H1 (cell line): Measurements from ENCODE around the gene SSBP3.

Experiments used
- ASH2L ChIP-seq: fragments of 200-600, 300-600 bp; sonication (generic); IDR thresholded peaks from one replicate; pipeline ENCODE4 v1.7.1; 2017; ENCODE audit warnings: low read length
- CREB1 ChIP-seq: IDR thresholded peaks from 2 replicates; pipeline ENCODE4 v1.6.1; 2012; ENCODE audit warnings: inconsistent platforms
- EZH2 ChIP-seq: fragments of 200-600 bp; sonication (generic); IDR thresholded peaks from 2 replicates; pipeline ENCODE4 v1.7.1; 2012; ENCODE audit warnings: low read depth, mild to moderate bottlenecking, moderate library complexity, low read length, inconsistent platforms; ENCODE audit not compliant: severe bottlenecking
- POLR2AphosphoS5 ChIP-seq: IDR thresholded peaks from 2 replicates; pipeline ENCODE4 v1.6.1; 2011; ENCODE audit warnings: low read depth, low read length
- YY1 ChIP-seq: IDR thresholded peaks from 2 replicates; pipeline ENCODE4 v1.6.1; 2011; ENCODE audit warnings: low read depth, mild to moderate bottlenecking, low read length
- TF ChIP-seq, protein P1 (sequence below), 3 experiments: IDR thresholded peaks; 1 replicate in 2 of 3; 2 replicates in 1 of 3; pipeline versions ENCODE4 v1.5.1 to v1.6.1; 2011; ENCODE audit warnings: low read length in 3 of 3, mild to moderate bottlenecking in 3 of 3, inconsistent platforms in 2 of 3, low read depth in 1 of 3, moderate library complexity in 1 of 3; ENCODE audit not compliant: insufficient read depth in 1 of 3; ENCODE audit errors: control extremely low read depth in 1 of 3

DNA sequence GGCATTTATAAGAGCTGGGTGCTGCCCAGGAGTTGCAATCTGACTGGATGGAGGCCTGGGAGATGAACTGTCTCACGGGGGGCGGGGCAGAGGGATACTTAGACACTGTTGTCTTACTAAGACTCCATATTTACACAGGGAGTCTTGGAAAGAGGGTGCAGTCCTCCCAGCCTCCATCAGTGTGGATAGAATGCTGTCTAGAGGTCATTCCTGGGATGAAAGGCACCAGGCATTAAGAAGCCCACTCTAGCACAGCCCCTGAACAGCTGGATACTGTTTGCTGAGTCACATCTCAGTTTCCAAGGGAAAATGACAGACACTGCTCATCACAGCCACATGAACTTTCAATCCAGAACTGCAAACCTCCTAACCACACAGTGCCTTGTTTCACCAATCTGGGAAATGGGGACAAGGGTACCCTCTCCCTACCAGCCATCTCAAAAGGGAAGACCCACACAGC, 43.3 kb downstream of the SSBP3 start:
- no peak for TF ChIP-seq CREB1
- TF ChIP-seq, protein P1, sequence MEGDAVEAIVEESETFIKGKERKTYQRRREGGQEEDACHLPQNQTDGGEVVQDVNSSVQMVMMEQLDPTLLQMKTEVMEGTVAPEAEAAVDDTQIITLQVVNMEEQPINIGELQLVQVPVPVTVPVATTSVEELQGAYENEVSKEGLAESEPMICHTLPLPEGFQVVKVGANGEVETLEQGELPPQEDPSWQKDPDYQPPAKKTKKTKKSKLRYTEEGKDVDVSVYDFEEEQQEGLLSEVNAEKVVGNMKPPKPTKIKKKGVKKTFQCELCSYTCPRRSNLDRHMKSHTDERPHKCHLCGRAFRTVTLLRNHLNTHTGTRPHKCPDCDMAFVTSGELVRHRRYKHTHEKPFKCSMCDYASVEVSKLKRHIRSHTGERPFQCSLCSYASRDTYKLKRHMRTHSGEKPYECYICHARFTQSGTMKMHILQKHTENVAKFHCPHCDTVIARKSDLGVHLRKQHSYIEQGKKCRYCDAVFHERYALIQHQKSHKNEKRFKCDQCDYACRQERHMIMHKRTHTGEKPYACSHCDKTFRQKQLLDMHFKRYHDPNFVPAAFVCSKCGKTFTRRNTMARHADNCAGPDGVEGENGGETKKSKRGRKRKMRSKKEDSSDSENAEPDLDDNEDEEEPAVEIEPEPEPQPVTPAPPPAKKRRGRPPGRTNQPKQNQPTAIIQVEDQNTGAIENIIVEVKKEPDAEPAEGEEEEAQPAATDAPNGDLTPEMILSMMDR (IDR thresholded peaks at IDR 0.05; ENCODE audit: control extremely low read depth in 1 of 3, insufficient read depth in 1 of 3, low read depth in 1 of 3, low read length in 3 of 3): no peak
- no peak for TF ChIP-seq POLR2AphosphoS5
- TF ChIP-seq EZH2: no peak
- TF ChIP-seq ASH2L: no peak
- TF ChIP-seq YY1: no peak
